Measurements from ENCODE around the gene ERICH6B.

The ERICH6B gene

GRCh38 chr13:45626731-45627374 lies 11.3 kb upstream of the ERICH6B start:
- H3K4me1 Mint-ChIP-seq (ENCODE audit: low read depth in 2 of 2) = no peaks in the 10 kb centered on the region
- H3K9me3 Mint-ChIP-seq = no peaks in the 10 kb centered on the region
- ATAC-seq (replicated peaks) = no peak

DNA sequence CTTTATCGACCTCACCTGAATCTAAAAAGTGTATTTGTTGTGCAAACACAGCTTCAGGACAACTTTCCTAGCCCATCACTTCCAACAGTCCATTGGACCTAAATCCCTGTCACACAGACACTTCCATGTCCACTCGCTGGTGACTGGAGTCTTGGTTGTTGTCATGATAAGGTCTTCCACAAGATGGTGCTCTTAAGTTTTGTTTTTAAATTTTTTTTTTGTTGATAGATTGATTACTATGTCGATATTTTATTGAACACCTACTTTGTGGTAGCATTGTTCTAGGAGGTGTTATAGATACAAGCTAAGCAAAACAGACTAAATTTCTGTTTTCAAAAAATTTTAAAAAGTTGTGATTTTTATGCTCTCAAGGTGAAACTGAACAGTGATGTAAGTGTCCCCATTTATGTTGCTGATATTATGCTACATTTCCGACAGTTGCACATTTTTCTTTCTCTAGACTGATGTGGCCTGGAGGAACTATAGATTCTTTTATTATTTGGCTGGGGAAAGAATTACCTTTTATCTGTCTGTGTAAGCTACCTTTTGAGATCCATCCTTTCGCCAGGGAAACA lies 8.1 kb upstream of the ERICH6B start:
- Mint-ChIP-seq H3K4me1 (ENCODE audit: low read depth in 2 of 2) (no peaks in the 10 kb centered on the region), H3K9me3 (no peaks in the 10 kb centered on the region), H3K27ac (no peak overlapping the region), H3K36me3 (ENCODE audit: insufficient read depth) (no peaks in the 10 kb centered on the region), H3K27me3 (peaks cover 63 to 64% of the 10 kb centered on the region in 2 donors), H3K4me3 (no peak overlapping the region)
- ATAC-seq (replicated peaks) = no peak
- no peak for DNase-seq

More at GRCh38 chr13:45626731-45627374, 11.3 kb upstream of the ERICH6B start:
- Mint-ChIP-seq H3K27ac (no peak overlapping the region), H3K4me3 (no peak overlapping the region), H3K36me3 (ENCODE audit: insufficient read depth) (no peaks in the 10 kb centered on the region), H3K27me3 (peaks cover 39 to 40% of the 10 kb centered on the region in 2 donors)
- DNase-seq = no peak

DNA sequence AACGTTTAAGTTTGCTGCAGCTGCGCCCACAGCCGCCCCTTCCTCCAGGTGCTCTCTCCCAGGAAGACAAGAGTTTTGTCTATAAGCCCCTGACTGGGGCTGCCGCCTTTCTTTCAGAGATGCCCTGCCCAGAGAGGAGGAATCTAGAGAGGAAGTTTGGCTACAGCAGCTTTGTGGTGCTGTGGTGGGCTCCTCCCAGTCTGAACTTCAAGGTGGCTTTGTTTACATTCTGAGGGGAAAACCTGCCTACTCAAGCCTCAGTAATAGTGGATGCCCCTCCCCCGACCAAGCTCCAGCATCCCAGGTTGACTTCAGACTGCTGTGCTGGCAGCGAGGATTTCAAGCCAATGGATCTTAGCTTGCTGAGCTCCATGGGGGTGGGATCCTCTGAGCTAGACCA lies 6.4 kb upstream of the ERICH6B start:
- peaks cover 76 to 77% of the 10 kb centered on the region in 2 donors for H3K27me3 Mint-ChIP-seq
- no peak overlapping the region for H3K27ac Mint-ChIP-seq
- H3K9me3 Mint-ChIP-seq = no peaks in the 10 kb centered on the region
- ATAC-seq (replicated peaks) = no peak
- no peak for DNase-seq
- no peak overlapping the region for H3K4me3 Mint-ChIP-seq
- H3K36me3 Mint-ChIP-seq (ENCODE audit: insufficient read depth) = no peaks in the 10 kb centered on the region
- no peaks in the 10 kb centered on the region for H3K4me1 Mint-ChIP-seq (ENCODE audit: low read depth in 2 of 2)

DNA sequence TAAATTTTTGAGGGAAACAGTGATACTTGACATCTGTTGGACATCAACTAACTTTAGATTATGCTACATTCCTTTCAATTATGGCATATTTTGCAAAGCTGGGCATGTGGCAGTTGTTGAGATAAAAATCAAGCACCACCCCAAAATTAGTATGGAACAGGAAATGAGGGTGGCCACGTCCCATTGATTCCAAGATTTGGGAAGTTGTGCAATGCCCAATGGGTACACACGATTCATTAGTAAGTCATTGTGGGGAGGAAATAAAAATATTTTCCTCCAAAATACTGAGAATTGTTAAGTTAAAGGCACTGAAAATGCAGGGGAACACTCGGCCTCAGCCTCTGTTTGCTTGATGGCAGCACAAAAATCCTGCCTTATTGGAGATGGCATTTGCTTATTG lies 7.6 kb downstream of the ERICH6B start:
- ATAC-seq (replicated peaks) (no peak), DNase-seq (no peak)
- Mint-ChIP-seq H3K27ac (no peak overlapping the region), H3K4me1 (ENCODE audit: low read depth in 2 of 2) (no peaks in the 10 kb centered on the region), H3K9me3 (no peaks in the 10 kb centered on the region), H3K27me3 (peaks cover 47 to 78% of the 10 kb centered on the region in 2 donors), H3K36me3 (ENCODE audit: insufficient read depth) (no peaks in the 10 kb centered on the region), H3K4me3 (no peak overlapping the region)

- no peaks in the 10 kb centered on the region for H3K36me3 Mint-ChIP-seq (ENCODE audit: insufficient read depth)
- H3K27me3 Mint-ChIP-seq = peaks cover 38 to 61% of the 10 kb centered on the region in 2 donors
- H3K4me1 Mint-ChIP-seq (ENCODE audit: low read depth in 2 of 2) = no peaks in the 10 kb centered on the region
- H3K27ac Mint-ChIP-seq = no peak overlapping the region
- no peaks in the 10 kb centered on the region for H3K9me3 Mint-ChIP-seq
- ATAC-seq (replicated peaks) (no peak), DNase-seq (no peak)
- H3K4me3 Mint-ChIP-seq = no peak overlapping the region
Observed at GRCh38 chr13:45604892-45605291, 10.6 kb downstream of the ERICH6B start.

DNA sequence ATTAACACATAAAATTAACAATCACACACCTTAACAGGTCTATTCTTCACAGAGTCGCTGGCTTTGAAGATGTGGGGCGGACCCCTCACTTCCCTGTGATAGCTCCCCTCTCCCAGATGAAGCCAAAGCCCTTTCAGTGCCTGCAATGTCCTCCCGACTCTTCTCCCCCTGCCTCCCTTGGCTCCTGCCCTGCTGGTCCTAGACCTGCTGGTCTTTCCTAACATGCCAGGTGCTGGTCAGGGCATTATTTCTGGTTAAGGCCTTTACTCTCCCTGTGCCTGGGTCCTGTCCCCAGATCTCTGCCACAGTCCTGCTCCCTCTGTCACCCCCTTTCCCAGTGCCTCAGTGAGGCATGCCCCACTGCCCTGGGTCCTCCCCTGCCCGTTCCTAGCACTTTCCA lies 12.2 kb downstream of the ERICH6B start:
- no peak for DNase-seq
- no peak for ATAC-seq (replicated peaks)
- H3K36me3 Mint-ChIP-seq (ENCODE audit: insufficient read depth) = no peaks in the 10 kb centered on the region
- H3K4me3 Mint-ChIP-seq = no peak overlapping the region
- H3K27ac Mint-ChIP-seq = no peak overlapping the region
- peaks cover 25 to 45% of the 10 kb centered on the region in 2 donors for H3K27me3 Mint-ChIP-seq
- H3K9me3 Mint-ChIP-seq = no peaks in the 10 kb centered on the region
- H3K4me1 Mint-ChIP-seq (ENCODE audit: low read depth in 2 of 2) = no peaks in the 10 kb centered on the region

- H3K4me1 Mint-ChIP-seq (ENCODE audit: low read depth in 2 of 2) = no peaks in the 10 kb centered on the region
- DNase-seq (no peak), ATAC-seq (replicated peaks) (no peak)
- peaks cover 32 to 40% of the 10 kb centered on the region in 2 donors for H3K27me3 Mint-ChIP-seq
- no peak overlapping the region for H3K27ac Mint-ChIP-seq
- no peak overlapping the region for H3K4me3 Mint-ChIP-seq
- no peaks in the 10 kb centered on the region for H3K36me3 Mint-ChIP-seq (ENCODE audit: insufficient read depth)
- H3K9me3 Mint-ChIP-seq = no peaks in the 10 kb centered on the region
Observed at GRCh38 chr13:45602183-45603170, 13.1 kb downstream of the ERICH6B start.

DNA sequence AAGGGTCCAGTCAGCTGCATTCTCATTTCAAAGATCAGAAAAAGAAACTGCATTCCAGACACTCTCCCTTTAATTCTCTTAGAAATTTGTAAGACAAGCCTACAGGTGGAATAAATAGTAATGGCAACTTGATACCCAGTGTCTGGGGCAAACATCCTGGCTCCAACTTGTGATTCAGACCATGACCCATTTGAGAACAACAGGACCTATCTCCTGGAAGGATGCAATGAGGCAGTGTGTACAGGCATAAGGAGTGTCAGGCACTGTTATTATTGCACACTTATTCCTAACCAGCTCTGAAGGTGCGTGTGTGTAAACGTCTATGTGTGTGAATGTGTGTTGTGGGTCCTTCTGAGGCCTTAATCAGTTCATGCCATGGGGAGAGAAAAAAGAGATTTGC lies 13.9 kb downstream of the ERICH6B start:
- H3K4me1 Mint-ChIP-seq (ENCODE audit: low read depth in 2 of 2) = no peaks in the 10 kb centered on the region
- no peak overlapping the region for H3K27ac Mint-ChIP-seq
- no peaks in the 10 kb centered on the region for H3K9me3 Mint-ChIP-seq
- ATAC-seq (replicated peaks) (no peak), DNase-seq (no peak)
- H3K4me3 Mint-ChIP-seq = no peak overlapping the region
- H3K36me3 Mint-ChIP-seq (ENCODE audit: insufficient read depth) = no peaks in the 10 kb centered on the region
- H3K27me3 Mint-ChIP-seq = peaks cover 35 to 37% of the 10 kb centered on the region in 2 donors

DNA sequence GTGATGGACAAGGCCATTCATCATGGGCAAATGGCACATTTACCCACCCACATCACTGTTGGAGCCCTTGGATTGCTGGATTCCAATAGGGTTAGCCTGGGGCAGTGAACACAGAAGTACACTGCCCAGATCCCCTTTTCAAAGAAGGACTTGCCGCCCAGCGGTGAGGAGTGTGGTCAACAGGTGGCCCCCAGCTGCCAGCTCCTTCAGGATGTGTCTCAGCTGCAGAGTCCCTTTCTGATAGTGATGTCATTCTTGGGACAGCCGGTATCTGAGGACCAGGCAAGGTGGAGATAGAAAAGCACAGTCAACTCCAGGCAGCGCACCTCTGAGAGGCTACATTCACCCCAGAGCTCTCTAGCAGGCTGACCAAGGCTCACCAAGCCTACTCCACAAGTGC lies 16.9 kb downstream of the ERICH6B start:
- Mint-ChIP-seq H3K36me3 (ENCODE audit: insufficient read depth) (no peaks in the 10 kb centered on the region), H3K4me1 (ENCODE audit: low read depth in 2 of 2) (no peaks in the 10 kb centered on the region), H3K9me3 (no peaks in the 10 kb centered on the region), H3K27me3 (peaks cover 29 to 33% of the 10 kb centered on the region in 2 donors), H3K27ac (no peak overlapping the region), H3K4me3 (no peak overlapping the region)
- DNase-seq (no peak), ATAC-seq (replicated peaks) (no peak)

- no peak for ATAC-seq (replicated peaks)
- no peak overlapping the region for H3K27ac Mint-ChIP-seq
Observed at GRCh38 chr13:45596800-45597475, 18.6 kb downstream of the ERICH6B start.

GRCh38 chr13:45595965-45596364 lies 19.6 kb downstream of the ERICH6B start:
- peaks cover 0 to 2% of the 10 kb centered on the region in 2 donors for H3K4me1 Mint-ChIP-seq (ENCODE audit: low read depth in 2 of 2)
- H3K27ac Mint-ChIP-seq = no peak overlapping the region
- DNase-seq = no peak
- H3K4me3 Mint-ChIP-seq = no peak overlapping the region
- no peak for ATAC-seq (replicated peaks)
- peaks cover 21 to 25% of the 10 kb centered on the region in 2 donors for H3K27me3 Mint-ChIP-seq
- H3K9me3 Mint-ChIP-seq = no peaks in the 10 kb centered on the region
- no peaks in the 10 kb centered on the region for H3K36me3 Mint-ChIP-seq (ENCODE audit: insufficient read depth)

More at GRCh38 chr13:45596800-45597475, 18.6 kb downstream of the ERICH6B start:
- Mint-ChIP-seq H3K4me1 (ENCODE audit: low read depth in 2 of 2) (peaks cover 0 to 2% of the 10 kb centered on the region in 2 donors), H3K36me3 (ENCODE audit: insufficient read depth) (no peaks in the 10 kb centered on the region), H3K27me3 (peaks cover 21 to 25% of the 10 kb centered on the region in 2 donors), H3K9me3 (no peaks in the 10 kb centered on the region), H3K4me3 (no peak overlapping the region)
- no peak for DNase-seq

DNA sequence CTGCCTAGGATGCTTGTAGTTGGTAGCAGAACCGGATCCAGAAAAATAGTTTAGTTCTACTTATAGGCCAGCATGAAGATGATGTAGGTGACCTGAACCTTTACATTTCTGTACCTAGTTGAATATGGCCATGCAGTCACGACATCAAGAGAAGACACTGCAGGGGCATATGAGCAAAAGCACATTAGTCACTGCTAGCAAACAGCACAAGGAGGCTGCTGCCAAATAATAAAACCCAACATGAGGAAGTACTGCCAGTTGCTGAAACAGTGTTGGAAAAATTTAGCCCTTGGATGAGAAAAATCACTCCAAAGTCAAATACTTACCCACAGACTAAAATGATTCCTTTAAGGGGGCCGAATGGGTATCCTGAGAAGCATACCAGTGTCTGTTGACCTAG lies 20.8 kb downstream of the ERICH6B start:
- no peak for ATAC-seq (replicated peaks)
- Mint-ChIP-seq H3K27me3 (peaks cover 19 to 32% of the 10 kb centered on the region in 2 donors), H3K27ac (no peak overlapping the region), H3K4me1 (ENCODE audit: low read depth in 2 of 2) (peaks cover 0 to 2% of the 10 kb centered on the region in 2 donors), H3K36me3 (ENCODE audit: insufficient read depth) (peaks cover under 1% of the 10 kb centered on the region), H3K4me3 (no peak overlapping the region), H3K9me3 (no peaks in the 10 kb centered on the region)
- no peak for DNase-seq

DNA sequence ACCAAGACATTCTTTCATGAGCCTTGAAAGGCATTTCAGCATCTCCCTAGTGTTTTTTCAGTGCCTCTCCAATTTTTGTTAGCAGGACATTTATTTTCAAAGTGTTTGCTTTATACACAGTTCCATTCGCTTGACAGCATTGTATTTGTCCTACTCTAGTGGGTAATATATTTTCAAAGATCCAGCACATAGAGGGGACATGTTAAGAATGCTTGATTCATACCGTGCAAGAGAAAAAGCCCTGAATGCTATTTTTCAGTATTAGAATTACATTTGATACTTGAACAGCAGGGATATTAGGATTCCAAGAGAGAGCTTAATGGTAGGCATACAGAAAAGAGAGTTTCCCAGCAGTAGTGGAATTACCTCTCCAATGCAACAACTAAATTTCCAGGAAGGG lies 21.3 kb downstream of the ERICH6B start:
- Mint-ChIP-seq H3K27ac (no peak overlapping the region), H3K9me3 (no peaks in the 10 kb centered on the region), H3K27me3 (peaks cover 19 to 36% of the 10 kb centered on the region in 2 donors), H3K36me3 (ENCODE audit: insufficient read depth) (peaks cover 3% of the 10 kb centered on the region), H3K4me3 (no peak overlapping the region), H3K4me1 (ENCODE audit: low read depth in 2 of 2) (peaks cover 0 to 2% of the 10 kb centered on the region in 2 donors)
- DNase-seq = no peak
- ATAC-seq (replicated peaks) = no peak
